MCF 10A (cell line): ENCODE data around the gene TNFRSF4. TPM values are rescaled to one million over a fixed set of nuclear protein-coding genes. Genes with fewer than 3 reads are reported as not detected.

ENCODE experiments used
- BruUV-seq: library from RNA; stranded (reverse); fragments of 400-500 nt; replicated peaks from 2 replicates; lab custom pipeline; 2021; lab: Mats Ljungman, UMichigan
- CTCF ChIA-PET: fragments of 300-600 bp; sonication (Branson Sonifier 250); formaldehyde crosslinking; extraction: SDS; loops from one replicate; lab custom pipeline; 2021; ENCODE audit warnings: antibody characterized with exemption, inconsistent platforms; lab: Yijun Ruan, JAX
- POLR2A ChIA-PET: fragments of 300-600, 350-650 bp; sonication (Branson Sonifier 250); formaldehyde crosslinking; extraction: SDS; loops from one replicate; lab custom pipeline; 2020; ENCODE audit warnings: antibody characterized with exemption, inconsistent platforms; lab: Yijun Ruan, JAX
- DNase-seq: peaks from one replicate; pipeline ENCODE4 v3.0.0-alpha.2; 2018; ENCODE audit not compliant: unreplicated experiment
- H3K27ac Mint-ChIP-seq: one replicate; pipeline ENCODE4 v1.8.0; 2022; ENCODE audit warnings: mild to moderate bottlenecking, low read depth, mixed read lengths; ENCODE audit not compliant: unreplicated experiment
- H3K27me3 Mint-ChIP-seq: one replicate; pipeline ENCODE4 v1.8.0; 2022; ENCODE audit warnings: mixed read lengths; ENCODE audit not compliant: insufficient read depth, unreplicated experiment
- H3K36me3 Mint-ChIP-seq: one replicate; pipeline ENCODE4 v1.8.0; 2022; ENCODE audit warnings: mild to moderate bottlenecking, moderate library complexity, mixed read lengths; ENCODE audit not compliant: insufficient read depth, unreplicated experiment
- H3K4me1 Mint-ChIP-seq: one replicate; pipeline ENCODE4 v1.8.0; 2022; ENCODE audit warnings: mixed read lengths; ENCODE audit not compliant: insufficient read depth, unreplicated experiment
- H3K4me3 Mint-ChIP-seq: one replicate; pipeline ENCODE4 v1.8.0; 2022; ENCODE audit warnings: mild to moderate bottlenecking, moderate library complexity, mixed read lengths; ENCODE audit not compliant: unreplicated experiment
- H3K9me3 Mint-ChIP-seq: one replicate; pipeline ENCODE4 v1.8.0; 2022; ENCODE audit warnings: mixed read lengths; ENCODE audit not compliant: unreplicated experiment
- intact Hi-C: fragments of 100-400 bp; cut with micrococcal nuclease; formaldehyde crosslinking; loops from 2 replicates; pipeline ENCODE4 v1.14.1; 2022
- total RNA-seq: library from RNA; stranded (reverse); gene quantifications from 2 replicates; pipeline ENCODE4 v1.2.3, GENCODE V29; 2022
- TF ChIP-seq, protein P1 (sequence below): fragments of 200-600 bp; IDR thresholded peaks from one replicate; pipeline ENCODE4 v1.8.0; 2022; ENCODE audit warnings: antibody characterized with exemption, mild to moderate bottlenecking; ENCODE audit not compliant: unreplicated experiment

Gene TNFRSF4
- total RNA-seq, 1 experiment from 2014 or later, result not detected

- POLR2A ChIA-PET, result no interaction called here
- intact Hi-C loops, result no loop called here
These were observed 1.2 kb upstream of the TNFRSF4 start for GRCh38 chr1:1215080-1215676.

GRCh38 chr1:1212780-1213344 is 1.1 kb downstream of the TNFRSF4 start:
- BruUV-seq, result no TSS peak
- POLR2A ChIA-PET, result no interaction called here

More at GRCh38 chr1:1215080-1215676, 1.2 kb upstream of the TNFRSF4 start:
- Mint-ChIP-seq H3K36me3 (peaks cover 17% of the 10 kb centered on the region), H3K4me1 (no peaks in the 10 kb centered on the region), H3K27me3 (no peaks in the 10 kb centered on the region), H3K4me3 (no peak overlapping the region), H3K27ac (no peak overlapping the region), H3K9me3 (no peaks in the 10 kb centered on the region)
- DNase-seq, result no peak
- CTCF ChIA-PET, result interaction anchor here (0.6 to 1.4 kb wide), 3 partner anchors 93 to 234 kb away, joined by 3 to 5 read pairs (median 4); no protein-coding TSS in a partner anchor
- no TSS peak for BruUV-seq
- TF ChIP-seq, protein P1, sequence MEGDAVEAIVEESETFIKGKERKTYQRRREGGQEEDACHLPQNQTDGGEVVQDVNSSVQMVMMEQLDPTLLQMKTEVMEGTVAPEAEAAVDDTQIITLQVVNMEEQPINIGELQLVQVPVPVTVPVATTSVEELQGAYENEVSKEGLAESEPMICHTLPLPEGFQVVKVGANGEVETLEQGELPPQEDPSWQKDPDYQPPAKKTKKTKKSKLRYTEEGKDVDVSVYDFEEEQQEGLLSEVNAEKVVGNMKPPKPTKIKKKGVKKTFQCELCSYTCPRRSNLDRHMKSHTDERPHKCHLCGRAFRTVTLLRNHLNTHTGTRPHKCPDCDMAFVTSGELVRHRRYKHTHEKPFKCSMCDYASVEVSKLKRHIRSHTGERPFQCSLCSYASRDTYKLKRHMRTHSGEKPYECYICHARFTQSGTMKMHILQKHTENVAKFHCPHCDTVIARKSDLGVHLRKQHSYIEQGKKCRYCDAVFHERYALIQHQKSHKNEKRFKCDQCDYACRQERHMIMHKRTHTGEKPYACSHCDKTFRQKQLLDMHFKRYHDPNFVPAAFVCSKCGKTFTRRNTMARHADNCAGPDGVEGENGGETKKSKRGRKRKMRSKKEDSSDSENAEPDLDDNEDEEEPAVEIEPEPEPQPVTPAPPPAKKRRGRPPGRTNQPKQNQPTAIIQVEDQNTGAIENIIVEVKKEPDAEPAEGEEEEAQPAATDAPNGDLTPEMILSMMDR, result no peak

GRCh38 chr1:1211541-1212441 is 2.2 kb downstream of the TNFRSF4 start:
- ChIA-PET POLR2A (no interaction called here), CTCF (no interaction called here)
- no peak for DNase-seq
- TF ChIP-seq, protein P1, result no peak
- Mint-ChIP-seq H3K4me1 (peaks cover 15% of the 10 kb centered on the region), H3K27me3 (no peaks in the 10 kb centered on the region), H3K9me3 (no peaks in the 10 kb centered on the region), H3K36me3 (peaks cover 10% of the 10 kb centered on the region), H3K27ac (no peak overlapping the region), H3K4me3 (no peak overlapping the region)
- no TSS peak for BruUV-seq
- intact Hi-C loops, result no loop called here

More at GRCh38 chr1:1212780-1213344, 1.1 kb downstream of the TNFRSF4 start:
- Mint-ChIP-seq H3K27me3 (no peaks in the 10 kb centered on the region), H3K4me1 (peaks cover 13% of the 10 kb centered on the region), H3K36me3 (peaks cover 12% of the 10 kb centered on the region), H3K27ac (no peak overlapping the region), H3K4me3 (no peak overlapping the region), H3K9me3 (no peaks in the 10 kb centered on the region)
- TF ChIP-seq, protein P1, result no peak
- intact Hi-C loops, result no loop called here
- CTCF ChIA-PET, result interaction anchor here (0.6 kb wide), 1 partner anchor 77 kb away, joined by 3 read pairs; no protein-coding TSS in a partner anchor
- no peak for DNase-seq
